Sciatic nerve (tissue), 2 donors: ENCODE results near the gene FAM135A. TPM values are rescaled to one million over a fixed set of nuclear protein-coding genes. Genes with fewer than 3 reads are reported as not detected.
"Not testable (repeated sequence)": the region's sequence is repeated elsewhere in the genome, so short reads cannot be mapped to it uniquely, and the experiment has no call there.

Experiments
- ATAC-seq: fragments of 200-7000 bp; cut with Tn5 transposase; one replicate; pipeline ENCODE4 v1.9.1; 2020; ENCODE audit warnings: mild to moderate bottlenecking, moderate library complexity
- DNase-seq: peaks from one replicate; pipeline ENCODE4 v3.0.0-alpha.2; 2020; ENCODE audit warnings: low spot score
- intact Hi-C: fragments of 100-400 bp; cut with DNase I; formaldehyde crosslinking; loops from one replicate; pipeline ENCODE4 v1.14.2; 2022
- total RNA-seq: library from RNA; stranded (reverse); fragmentation: NEBNext Ultra II Directional; extraction: Animal tissue kit (Norgen Biotek cat#: 25700); gene quantifications from one replicate; pipeline ENCODE4 v1.2.1, GENCODE V29; 2021
- donor health status: DM: no; HTN: no; CAD: no.
- donor health status: DM: no; HTN: no; CAD: no.

Gene FAM135A
- total RNA-seq, 1 donor from 2014 or later = 27.9 TPM

- intact Hi-C loops = no loop called here
- DNase-seq (no peak), ATAC-seq (no peak)
Measured at GRCh38 chr6:70575899-70576495, 162.7 kb downstream of the FAM135A start.

DNA sequence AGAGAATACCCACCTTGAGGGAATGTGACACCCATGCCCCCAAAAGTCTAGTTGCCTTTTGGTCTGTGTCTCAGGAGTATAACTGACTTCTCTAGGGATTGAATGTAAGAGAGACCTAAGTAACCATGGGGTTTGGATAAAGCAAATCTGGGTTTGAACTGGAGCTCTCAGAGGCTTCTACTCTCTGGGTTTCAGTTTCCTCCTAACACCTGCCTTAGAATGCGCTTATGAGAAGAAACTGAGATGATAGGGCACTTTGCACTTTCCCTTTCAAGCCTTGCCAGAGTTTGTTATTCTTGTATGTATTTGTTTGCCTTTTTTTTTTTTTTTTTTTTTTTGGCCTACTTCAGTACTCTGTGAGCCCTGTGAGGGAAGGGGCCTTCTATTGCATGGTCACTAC is 172.8 kb downstream of the FAM135A start:
- intact Hi-C loops = no loop called here
- ATAC-seq (no peak), DNase-seq (no peak)

DNA sequence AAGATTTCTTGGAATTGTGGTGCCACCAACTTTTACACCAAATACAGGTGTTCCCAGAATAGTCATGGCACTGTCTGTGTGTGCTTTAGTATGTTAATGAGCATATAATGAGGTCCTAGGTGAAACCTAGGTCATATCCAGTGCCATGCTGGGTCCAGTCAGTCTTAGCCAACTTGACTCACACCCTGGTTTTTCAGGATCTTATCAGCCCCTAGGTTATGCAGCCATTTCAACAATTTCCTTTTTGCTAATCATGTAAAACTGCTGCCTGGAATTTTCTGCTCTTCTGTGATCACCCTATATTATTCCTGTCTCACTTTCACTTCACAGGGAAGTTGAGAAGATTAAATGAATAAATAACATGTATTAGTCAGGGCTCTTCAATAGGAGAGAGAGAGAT is 177.1 kb downstream of the FAM135A start:
- DNase-seq (no peak), ATAC-seq (no peak)
- intact Hi-C loops = no loop called here

GRCh38 chr6:70592391-70593117 is 179.2 kb downstream of the FAM135A start:
- ATAC-seq (no peak), DNase-seq (no peak)
- intact Hi-C loops = no loop called here

GRCh38 chr6:70593118-70593486 is 179.8 kb downstream of the FAM135A start:
- ATAC-seq = no peak
- DNase-seq = no peak
- intact Hi-C loops = no loop called here

DNA sequence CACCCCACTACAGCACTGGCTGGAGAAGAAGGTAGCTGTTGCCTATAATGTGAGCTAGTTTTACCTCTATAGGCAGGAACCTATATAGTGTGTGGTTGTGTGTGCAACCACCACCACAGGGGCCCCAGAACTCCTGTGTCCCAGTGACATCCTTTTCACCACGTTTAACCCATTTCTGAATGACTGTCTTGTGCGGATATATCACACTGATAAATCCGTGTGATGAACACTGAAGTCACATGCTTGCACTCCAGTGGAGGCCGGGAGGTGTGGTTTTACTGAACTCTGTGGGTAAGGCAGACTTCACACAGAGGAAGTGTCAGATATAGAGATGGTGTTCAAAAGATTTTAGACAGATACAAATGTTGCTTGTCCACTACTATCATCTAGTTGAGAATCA is 185.9 kb downstream of the FAM135A start:
- ATAC-seq (no peak), DNase-seq (no peak)
- intact Hi-C loops = no loop called here

DNA sequence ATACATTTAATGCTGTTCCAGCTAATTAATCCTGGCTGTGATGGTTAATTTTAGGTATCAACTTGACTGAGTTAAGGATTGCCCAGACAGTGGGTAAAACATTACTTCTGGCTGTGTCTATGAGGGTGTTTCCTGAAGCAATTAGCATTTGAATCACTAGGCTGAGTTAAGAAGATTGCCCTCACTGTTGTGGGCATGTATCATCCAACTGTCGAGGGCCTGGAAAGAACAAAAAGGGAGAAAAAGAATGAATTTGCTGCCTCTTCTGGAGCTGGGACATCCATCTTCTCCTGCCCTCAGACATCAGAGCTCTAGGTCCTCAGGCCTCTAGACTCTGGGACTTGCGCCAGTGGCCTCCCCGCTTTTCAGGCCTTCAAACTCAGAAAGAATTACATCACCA is 187.7 kb downstream of the FAM135A start:
- ATAC-seq = no peak
- no peak for DNase-seq
- intact Hi-C loops = no loop called here

DNA sequence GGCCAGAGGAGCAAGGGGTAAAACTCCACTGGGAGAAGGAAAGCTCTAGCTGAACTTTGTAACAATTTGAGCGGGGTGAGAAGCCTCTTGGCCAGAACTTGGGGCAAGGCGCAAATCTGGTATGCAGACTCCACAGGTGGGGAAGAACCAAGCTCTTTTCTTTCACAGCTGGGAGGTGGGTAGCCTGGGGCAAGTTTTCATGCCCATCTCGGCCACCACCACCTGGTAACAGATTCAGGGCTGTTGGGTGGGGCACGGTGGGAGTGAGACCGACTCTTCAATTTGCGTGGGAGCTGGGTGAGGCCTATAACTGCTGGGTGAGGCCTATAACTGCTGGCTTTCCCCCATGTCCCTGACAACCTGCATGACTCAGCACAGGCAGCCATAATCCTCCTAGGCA is 190.9 kb downstream of the FAM135A start:
- intact Hi-C loops = no loop called here
- no peak for DNase-seq
- no peak for ATAC-seq

DNA sequence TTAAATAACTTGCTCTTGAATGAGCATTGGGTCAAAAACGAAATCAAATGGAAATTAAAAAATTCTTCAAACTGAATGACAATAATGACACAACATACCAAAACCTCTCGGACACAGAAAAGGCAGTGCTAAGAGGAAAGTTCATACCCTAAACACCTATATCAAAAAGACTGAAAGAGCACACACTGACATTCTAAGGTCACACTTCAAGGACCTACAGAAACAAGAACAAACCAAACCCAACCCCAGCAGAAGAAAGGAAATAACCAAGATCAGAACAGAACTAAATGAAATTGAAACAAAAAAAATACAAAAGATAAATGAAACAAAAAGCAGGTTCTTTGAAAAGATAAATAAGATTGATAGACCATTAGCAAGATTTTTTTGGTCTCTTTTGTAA is 194.1 kb downstream of the FAM135A start:
- ATAC-seq, intact Hi-C loops, DNase-seq: not testable (repeated sequence)

- DNase-seq, intact Hi-C loops, ATAC-seq: not testable (repeated sequence)
Measured at GRCh38 chr6:70609181-70609580, 195.9 kb downstream of the FAM135A start.

Other genes with a start within 250 kb of the FAM135A start
- gene COL9A1, start 110.4 kb upstream of the FAM135A start, total RNA-seq = 1.6 TPM
- gene SDHAF4, start 153.4 kb downstream of the FAM135A start, total RNA-seq = 8.6 TPM